Stomach (tissue), 4 donors: ENCODE data around the gene RNF114.

Source experiments
- CTCF ChIP-seq, 7 experiments: fragments of 450-650 bp in 4 of 7; fragments of 200-600 bp in 3 of 7; sonication (generic) in 3 of 7; IDR thresholded peaks; one replicate each; pipeline ENCODE4 v1.5.1; 2016 to 2019; ENCODE audit warnings: antibody characterized with exemption in 7 of 7, control low read depth in 2 of 7, mild to moderate bottlenecking in 1 of 7
- POLR2AphosphoS5 ChIP-seq, 3 donors: sonication (generic); formaldehyde crosslinking; IDR thresholded peaks; one replicate each; pipeline ENCODE4 v1.6.1; 2016; ENCODE audit warnings: antibody characterized with exemption in 3 of 3

- no peak for TF ChIP-seq CTCF (IDR thresholded peaks at IDR 0.05)
- TF ChIP-seq POLR2AphosphoS5 (IDR thresholded peaks at IDR 0.05) = no peak
Observed at GRCh38 chr20:49999329-49999728, 63.1 kb downstream of the RNF114 start.
